Kidney tubule cell (primary cell): ENCODE measurements around the gene TOPORS.
"Not testable (repeated sequence)": the region's sequence is repeated elsewhere in the genome, so short reads cannot be mapped to it uniquely, and the experiment has no call there.

Experiments used
- DNase-seq: peaks from one replicate; pipeline ENCODE4 v3.0.0-alpha.2; 2018; ENCODE audit warnings: low spot score

TOPORS gene

GRCh38 chr9:32565967-32566366, 13.6 kb upstream of the TOPORS start:
- no peak for DNase-seq

DNA sequence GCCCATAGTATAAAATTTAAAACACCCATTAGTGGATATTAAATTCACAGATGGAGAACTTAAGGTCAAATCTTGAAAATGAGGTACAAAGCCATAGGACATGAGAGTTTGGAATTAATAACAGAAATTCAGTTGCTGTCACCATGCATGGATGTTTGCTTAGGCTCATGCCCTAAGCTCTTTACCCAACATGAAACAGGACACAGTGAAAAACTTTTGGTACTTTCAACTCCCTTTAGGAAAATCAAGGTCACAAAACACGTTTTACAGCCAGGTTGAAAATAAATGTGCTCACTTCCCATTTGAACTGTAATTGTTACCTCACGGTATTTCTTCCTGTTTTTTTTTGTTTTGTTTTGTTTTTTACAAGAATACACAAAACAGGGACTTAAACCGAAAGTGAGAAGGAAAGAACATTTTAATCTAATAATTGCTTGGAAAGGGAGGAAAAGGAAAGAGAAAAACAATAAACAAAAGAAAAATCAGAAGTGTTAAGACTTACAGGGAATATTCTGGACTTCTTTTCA, 6.1 kb upstream of the TOPORS start:
- DNase-seq: no peak

DNA sequence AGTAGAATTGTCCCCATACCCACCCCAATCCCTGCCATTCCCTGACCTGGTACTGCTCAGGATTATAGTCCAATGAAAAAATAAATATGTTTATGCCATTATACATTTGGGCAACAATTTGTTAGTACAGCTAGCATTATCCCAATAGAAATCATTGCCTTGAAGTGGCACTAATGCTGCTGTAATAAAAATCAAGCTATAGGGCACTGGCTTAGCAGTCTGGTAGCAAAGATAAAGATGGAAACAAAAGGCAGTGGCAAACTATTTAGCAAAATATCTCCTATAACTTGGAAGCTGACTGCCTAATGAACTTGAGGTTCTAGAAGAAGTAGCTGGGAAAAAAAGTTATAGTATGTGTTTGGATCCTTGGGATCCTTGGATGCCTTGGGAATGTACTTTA, 2.2 kb upstream of the TOPORS start:
- DNase-seq: no peak

- DNase-seq: no peak
Measured at GRCh38 chr9:32554107-32554506, 1.7 kb upstream of the TOPORS start.

DNA sequence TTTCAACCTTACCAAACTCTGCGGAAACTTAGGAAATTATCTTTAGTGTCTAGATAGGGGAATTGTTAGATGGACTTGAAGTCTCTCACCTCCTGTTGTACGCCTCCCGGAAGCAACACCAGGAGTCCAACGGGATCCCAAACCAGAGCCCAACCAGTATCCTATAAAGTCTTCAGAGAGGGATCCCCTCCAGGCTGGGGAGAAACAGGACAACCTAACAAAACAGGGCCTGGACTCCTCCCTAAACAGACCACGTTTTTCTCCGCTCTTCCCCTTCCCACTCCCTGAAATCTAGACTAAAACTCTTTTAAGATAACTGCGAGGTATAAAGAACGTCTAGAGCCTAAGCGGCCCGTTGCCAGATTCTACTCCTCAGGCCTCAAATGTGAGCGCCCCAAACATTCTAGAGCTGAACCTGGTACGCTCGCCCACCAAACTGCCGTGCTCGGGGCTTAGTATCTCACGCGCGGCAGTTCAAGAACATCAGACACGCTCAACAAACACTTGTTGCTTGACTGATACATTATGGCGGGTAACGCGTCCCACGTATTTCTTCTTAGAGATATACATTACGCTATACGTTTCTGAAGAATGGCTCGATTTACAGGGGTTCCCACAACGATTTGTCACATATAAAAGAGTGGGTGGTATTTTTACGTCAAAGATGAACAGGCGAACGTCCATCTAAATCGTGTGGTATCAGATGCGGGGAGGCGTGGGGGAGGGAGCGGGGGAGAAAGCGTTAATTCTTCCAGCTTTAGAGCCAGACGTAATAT, 922 bp downstream of the TOPORS start:
- DNase-seq: peak; percentile 56

DNA sequence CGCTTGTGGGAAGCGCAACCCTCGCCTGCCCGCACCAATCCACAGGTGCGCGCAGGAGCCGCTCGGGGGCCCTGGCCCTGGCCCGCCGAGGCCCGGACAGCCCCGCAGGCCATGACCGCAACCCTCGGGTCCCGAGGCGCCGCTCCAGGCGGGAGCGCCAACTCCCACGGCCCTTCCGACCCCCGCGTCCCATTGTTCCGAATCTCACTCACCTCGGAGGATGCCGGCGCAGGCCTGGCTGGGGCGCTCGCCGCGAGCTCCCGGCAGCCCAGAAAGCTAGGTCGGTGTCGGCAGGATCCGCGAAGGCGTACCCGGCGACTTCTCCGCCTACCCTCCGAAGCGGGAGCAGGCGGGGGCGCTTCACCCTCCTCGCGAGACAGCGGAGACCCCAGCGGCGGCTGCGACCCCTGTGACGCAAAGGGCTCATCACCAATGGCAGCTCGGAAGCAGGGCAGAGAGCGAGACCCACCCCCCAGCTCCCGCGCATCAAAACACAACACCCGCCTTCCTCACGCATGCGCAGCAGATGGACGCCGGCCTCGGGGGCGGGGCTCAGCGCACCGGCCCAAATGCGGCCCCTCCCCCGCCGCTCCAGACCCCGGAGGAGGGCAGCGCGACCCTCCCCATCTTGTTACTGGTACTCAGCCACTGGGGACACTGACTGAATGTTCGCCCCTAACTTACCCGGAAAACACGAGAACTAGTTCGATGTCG, 1.7 kb downstream of the TOPORS start:
- DNase-seq: peak; percentile 90

DNA sequence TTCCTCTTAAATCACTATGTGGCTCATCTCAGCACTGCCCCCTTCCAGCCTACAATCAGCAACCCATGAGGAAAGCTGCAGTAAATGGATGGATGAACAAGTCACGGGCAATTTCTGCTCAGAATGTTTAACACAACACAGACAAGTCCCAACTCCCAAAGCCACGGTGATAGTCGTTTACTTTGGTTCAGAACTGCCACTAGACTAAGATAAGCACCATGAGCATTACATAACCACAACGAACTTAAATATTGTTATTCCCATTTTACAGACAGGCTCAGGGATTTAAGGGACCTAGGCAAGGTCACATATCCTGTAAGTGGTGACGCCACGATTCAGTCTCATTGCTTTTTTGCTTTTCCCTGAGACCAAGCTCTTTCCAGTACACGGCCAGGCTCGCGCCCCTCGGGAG, 2.2 kb downstream of the TOPORS start:
- peak; percentile 56 for DNase-seq

DNA sequence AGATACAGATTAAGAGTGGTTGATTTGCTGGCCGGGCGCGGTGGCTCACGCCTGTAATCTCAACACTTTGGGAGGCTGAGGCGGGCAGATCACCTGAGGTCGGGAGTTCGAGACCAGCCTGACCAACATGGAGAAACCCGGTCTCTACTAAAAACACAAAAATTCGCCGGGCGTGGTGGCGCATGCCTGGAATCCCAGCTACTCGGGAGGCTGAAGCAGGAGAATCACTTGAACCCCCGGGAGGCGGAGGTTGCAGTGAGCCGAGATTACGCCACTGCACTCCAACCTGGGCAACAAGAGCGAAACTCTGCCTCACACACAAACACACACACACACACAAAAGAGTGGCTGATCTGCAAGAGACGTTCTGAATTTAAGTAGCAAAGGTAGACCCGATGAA, 4.2 kb downstream of the TOPORS start:
- not testable (repeated sequence) for DNase-seq

DNA sequence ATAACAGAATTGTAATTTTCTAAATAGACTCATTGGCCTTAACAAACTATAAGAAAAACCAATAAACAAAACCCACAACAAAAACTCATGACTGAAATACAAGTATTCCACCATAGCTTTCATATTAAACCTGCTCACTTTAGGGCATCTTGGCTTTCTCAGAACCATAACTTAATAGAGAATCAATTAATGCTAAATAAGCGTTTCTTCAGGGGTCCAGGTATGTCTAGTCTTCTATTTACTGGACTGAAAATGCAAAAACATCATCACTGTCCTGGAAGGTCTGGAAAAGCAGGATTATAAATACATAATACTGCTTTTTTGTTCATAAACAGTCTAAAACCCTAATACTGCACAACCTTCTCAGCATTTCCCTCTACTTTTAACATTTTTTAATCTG, 6.5 kb downstream of the TOPORS start:
- DNase-seq: no peak

DNA sequence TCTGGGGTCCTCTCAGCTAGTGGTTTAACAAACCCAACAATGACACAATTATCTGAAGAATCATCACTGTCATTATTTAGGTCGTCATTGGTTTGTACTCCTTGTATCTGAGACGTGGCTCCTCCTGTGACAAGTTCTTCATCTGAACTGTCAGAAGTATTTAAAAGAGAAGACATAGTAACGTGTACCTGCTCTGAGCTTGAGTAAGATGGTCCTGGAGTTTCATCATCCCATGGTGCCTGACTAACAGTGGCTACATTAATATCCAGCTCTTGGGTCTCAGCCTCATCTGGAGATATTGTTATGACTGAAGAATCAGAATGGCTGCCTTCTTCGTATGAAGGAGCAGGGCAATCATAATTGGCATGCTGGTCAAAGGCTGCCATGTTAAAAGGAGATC, 9.3 kb downstream of the TOPORS start:
- no peak for DNase-seq

DNA sequence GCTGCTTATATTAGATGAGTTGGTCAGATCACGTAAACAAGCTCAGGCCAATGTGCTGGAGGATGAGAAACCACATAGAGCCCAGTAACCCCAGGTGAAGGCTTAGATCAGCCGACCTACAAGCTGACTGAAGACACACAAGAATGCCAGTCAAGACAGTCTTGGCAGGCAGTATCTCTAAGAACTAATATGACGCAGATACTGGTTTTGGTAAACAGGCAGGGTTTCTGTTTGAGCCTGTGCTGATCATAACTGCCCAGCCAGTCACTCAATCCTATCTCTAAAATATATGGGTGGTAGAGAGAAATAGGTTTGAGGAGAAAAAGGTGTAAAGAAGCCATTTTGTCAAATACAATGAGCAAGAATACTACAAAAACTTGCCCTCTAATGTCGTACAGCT, 18.6 kb downstream of the TOPORS start:
- no peak for DNase-seq

- DNase-seq: no peak
Measured at GRCh38 chr9:32533336-32533735, 19.1 kb downstream of the TOPORS start.

DNA sequence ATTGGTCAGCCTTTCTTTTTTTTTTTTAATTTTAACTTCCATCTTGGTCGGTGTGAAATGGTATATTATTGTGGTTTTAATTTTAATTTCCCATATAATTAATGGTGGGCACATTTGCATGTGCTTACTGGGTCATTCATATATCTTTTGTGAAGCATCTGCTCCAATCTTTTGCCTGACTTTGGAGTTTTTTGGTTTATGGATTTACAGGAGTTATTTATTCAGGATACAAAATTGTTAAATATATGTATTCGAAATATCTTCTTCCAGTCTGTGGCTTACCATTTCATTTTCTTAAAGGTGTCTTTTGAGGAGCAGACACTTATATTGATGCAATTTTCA, 25.7 kb downstream of the TOPORS start:
- no peak for DNase-seq

- peak; percentile 96 for DNase-seq
Measured at GRCh38 chr9:32526041-32526706, 26.2 kb downstream of the TOPORS start, which contains the start of gene RIGI. TSS of gene RIGI (minus strand) at chr9:32526196. CDS start at chr9:32526166, 30 bp downstream.

DNA sequence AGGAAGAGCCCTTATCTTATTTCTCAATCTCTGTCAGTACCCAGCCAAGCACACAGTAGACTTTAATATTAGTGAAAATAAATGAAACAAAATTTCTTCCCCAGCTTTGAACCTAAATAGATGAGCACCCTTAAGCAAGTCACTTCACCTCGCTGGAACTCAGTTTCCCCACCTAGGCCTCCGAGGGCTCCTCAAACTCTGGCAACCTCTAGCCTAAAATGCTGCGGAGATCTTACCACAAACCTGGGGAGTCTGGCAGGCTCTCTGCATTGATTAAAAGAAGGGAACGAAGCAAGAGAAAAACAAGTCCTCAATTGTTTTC, 26.7 kb downstream of the TOPORS start:
- DNase-seq: no peak

GRCh38 chr9:32524892-32525708, 27.3 kb downstream of the TOPORS start:
- DNase-seq: peak; percentile 44

- DNase-seq: not testable (repeated sequence)
Measured at GRCh38 chr9:32524558-32524891, 27.9 kb downstream of the TOPORS start.

GRCh38 chr9:32523910-32524309, 28.5 kb downstream of the TOPORS start:
- no peak for DNase-seq

DNA sequence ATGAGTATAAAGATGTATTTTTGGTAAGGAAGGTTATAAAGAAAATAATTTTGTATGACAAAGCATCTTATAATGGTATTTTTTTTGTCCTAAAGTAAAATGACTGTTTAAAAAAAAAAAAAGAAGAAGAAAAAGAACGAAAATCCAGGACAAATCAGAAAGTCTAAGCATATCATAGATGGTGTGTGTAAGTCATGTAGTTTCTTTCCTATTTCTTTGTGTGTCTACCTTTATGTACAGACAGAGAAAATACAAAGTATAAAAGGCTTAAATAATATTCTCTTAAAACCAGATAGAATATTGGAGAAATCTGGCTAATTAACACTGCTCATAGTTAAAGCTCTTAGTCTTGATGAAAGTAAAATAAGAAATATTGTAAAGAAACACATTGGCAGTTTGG, 34.1 kb downstream of the TOPORS start:
- DNase-seq: no peak

DNA sequence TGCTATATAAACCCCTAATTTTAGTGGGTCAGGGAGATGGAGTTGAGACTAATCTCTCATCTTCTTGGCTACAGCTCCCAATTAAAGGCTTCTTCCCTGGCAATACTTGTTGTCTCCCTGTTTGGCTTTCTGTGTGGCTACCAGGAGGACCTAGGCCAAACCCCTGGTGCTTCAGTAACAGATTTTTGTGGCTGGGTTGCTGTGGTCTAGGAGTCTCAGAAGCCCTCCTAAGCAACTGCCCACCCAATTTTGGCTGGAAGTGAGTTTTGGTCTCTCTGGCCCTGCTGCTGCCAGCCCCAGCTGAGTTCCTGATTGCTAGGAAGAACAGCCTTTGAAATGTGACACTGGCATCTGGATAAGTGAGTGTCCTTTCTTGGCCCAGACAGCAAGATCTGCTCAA, 36.1 kb downstream of the TOPORS start:
- no peak for DNase-seq

GRCh38 chr9:32508728-32509127, 43.7 kb downstream of the TOPORS start:
- no peak for DNase-seq

DNA sequence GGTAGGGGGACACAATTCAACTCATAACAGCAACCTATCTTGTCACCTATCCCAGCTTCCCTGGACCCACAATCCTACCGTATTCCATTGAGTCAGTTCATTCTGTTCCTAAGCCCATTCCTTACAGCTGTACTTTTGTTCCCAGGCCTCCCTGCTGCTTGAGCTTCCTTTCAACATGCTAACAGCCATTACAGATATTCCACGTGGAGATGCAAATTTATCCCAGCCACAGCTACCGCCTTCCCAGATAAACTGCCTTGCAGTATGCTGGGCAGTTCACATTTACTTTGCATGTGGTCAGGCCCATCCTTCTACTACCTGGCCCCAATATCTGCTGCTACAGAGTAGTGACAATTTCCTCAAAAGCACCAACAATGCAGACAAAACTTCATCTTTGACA, 49.4 kb downstream of the TOPORS start:
- no peak for DNase-seq
